Stimulated activated CD4-positive, alpha-beta T cell treated with anti-CD3 and anti-CD28 coated beads, TNF-alpha, amount 100 ng/mL, for 48 hours (primary cell): Measurements from ENCODE around the gene CRADD.

ENCODE experiments used
- DNase-seq, 3 donors: peaks; one replicate each; pipeline ENCODE4 v3.0.0-alpha.2; 2020; ENCODE audit warnings: low read depth in 3 of 3

CRADD gene

GRCh38 chr12:93895089-93895445 is 217.9 kb downstream of the CRADD start:
- no peak for DNase-seq

DNA sequence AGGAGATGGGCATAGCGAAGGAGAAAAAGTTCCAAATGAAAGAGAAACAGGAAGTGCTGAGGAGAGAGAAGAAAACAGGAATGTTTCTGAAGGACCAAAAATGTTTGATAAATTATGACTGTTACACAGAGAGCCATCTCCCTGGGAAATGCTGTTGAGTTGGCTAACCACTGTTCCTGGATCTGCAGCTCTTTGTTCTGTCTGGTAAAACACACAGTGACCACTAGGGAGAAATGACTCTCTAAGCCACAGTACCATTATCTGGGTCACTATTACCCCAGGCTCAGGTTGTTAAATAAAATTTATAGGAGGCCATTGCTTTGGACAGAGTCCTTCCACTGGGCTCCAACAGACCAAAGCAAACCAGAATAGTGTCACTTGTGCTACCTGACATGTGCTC is 219.3 kb downstream of the CRADD start:
- no peak for DNase-seq

DNA sequence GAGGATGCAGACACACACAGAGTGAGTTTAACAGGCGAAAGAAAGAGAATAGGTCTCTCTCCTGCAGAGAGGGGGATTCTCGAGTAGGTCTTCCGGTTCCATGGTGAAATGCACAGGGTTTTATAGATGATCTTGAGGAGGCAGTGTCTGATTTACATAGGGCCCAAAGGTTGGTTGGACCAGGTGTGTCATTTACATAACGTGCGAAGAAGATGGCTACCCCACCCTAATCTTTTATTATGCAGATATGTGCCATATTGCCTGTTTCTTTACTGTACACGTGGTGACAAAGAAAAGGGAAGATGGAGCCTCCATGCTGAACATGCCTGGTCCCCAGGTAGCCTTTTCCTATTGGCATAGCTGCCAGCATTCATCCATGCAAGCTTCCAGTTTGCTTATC is 219.8 kb downstream of the CRADD start:
- DNase-seq: no peak

GRCh38 chr12:93901739-93902138 is 224.6 kb downstream of the CRADD start:
- no peak for DNase-seq

- no peak for DNase-seq
Observed at GRCh38 chr12:93902192-93902591, 225.0 kb downstream of the CRADD start.

DNA sequence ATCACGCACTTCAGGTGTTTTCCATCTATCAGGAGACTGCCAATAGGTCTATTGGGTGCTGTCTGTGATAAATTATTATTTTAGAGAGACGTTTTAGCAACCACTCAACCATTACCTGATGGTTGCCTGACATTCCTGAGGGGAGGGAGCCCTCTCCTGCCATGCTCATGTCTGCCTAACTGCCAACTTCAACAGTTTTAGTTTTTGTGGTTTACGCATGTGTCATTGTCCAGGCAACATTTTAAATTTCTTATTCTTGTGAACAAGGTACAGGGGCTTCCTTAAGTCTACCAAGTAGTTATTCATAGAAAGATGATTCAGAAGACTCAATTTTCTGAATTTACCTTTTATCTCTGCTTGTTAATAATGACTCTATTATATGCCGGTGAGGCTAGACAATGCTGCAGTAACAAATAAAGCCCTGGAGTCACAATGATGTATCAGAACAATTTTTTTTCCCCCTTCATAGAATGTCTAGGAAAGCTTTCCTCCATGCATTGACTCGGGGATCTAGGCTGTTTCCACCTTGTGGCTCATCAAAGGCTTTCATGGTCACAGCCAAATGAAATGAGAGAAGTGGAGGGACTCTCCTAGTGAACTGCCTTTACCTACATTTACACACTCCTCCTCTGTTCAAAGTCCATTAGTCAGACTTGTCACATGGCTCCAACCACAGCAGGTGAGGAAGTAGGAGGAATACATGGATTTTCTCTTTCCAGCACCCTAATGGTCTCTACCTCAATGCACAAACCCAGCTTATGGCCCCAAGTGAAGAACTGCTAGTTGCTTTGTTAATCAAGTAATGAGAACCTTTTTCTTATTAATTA is 225.8 kb downstream of the CRADD start:
- DNase-seq: no peak

DNA sequence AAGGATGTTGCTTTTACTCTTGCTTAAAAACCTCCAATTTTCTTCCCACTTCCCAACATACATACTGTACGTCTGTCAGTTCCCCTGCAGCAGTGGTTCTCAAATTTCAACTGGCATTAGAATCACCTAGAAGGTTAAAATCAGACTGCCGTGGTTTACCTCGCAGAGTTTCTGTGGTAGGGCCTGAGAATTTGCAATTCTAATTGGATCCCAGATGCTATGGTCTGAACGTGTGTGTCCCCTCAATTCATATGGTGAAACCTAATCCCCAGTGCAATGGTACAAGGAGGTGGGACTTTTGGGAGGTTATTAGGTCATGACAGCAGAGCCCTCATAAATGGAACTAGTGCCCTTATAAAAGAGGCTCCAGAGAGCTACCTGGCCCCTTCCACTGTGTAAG is 226.9 kb downstream of the CRADD start:
- no peak for DNase-seq

GRCh38 chr12:93908264-93908663 is 231.1 kb downstream of the CRADD start:
- no peak for DNase-seq

DNA sequence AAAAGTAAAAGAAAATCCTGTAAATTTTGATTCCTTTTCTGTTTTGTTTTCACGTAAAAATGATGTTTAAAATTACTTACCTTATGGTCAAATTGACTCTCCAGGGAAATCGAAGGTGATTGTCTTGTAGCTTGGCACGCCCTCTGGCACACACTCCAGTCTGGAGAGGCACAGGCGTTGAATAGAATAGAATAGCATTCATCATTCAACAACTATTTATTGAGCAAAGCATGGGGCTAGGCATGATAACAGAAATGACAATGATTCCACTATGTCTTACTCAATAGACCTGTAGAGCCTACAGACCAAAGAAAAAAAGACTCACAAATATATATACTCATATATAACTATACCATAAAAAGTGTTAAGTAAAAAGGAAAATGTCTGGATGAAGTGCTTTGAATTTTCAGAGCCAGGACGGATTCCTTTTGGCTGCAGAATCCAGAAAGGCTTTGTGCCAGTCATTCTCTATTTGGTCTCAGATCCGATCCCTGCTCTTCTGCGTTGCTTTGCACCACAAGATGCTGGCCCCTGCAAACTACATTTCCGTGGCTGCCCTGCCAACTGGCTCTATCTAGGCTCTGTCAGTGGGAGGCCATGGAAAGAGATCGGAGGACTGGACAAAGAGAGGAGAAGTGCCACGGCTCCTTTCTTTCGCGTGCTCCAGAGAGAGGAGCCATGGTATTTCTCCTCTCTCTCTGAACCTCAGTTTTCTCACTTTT is 231.8 kb downstream of the CRADD start:
- DNase-seq: no peak

GRCh38 chr12:93911396-93911795 is 234.2 kb downstream of the CRADD start:
- DNase-seq: no peak

- no peak for DNase-seq
Observed at GRCh38 chr12:93912086-93912733, 235.0 kb downstream of the CRADD start.

DNA sequence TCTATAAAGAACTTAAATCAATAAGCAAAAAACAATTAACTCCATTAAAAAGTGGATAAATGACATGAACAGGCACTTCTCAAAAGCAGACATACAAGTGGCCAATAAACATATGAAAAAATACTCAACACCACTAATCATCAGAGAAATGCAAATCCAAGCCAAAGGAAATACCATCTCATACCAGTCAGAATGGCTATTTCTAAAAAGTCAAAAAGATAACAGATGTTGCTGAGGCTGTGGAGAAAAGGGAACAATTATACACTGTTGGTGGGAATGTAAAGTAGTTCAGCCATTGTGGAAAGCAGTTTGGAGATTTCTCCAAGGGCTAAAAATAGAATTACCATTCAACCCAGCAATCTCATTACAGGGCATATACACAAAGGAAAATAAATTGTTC is 236.7 kb downstream of the CRADD start:
- DNase-seq: no peak

DNA sequence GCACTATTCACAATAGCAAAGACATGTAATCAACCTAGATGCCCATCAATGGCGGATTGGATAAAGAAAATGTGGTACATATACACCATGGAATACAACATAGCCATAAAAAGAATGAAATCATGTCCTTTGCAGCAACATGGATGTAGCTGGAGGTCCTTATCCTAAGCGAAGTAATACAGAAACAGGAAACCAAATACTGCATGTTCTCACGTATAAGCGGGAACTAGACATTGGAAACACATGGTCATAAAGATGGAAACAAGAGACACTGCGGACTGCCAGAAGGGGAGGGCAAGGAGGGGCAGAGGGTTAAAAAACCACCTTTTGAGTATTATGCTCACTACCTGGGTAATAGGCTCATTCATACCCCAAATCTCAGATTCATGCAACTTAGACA is 237.1 kb downstream of the CRADD start:
- DNase-seq: no peak

GRCh38 chr12:93915411-93915810 is 238.2 kb downstream of the CRADD start:
- DNase-seq: no peak

GRCh38 chr12:93916402-93916801 is 239.2 kb downstream of the CRADD start:
- DNase-seq: no peak

- no peak for DNase-seq
Observed at GRCh38 chr12:93918262-93918661, 241.1 kb downstream of the CRADD start.

- no peak for DNase-seq
Observed at GRCh38 chr12:93918900-93919299, 241.7 kb downstream of the CRADD start.

DNA sequence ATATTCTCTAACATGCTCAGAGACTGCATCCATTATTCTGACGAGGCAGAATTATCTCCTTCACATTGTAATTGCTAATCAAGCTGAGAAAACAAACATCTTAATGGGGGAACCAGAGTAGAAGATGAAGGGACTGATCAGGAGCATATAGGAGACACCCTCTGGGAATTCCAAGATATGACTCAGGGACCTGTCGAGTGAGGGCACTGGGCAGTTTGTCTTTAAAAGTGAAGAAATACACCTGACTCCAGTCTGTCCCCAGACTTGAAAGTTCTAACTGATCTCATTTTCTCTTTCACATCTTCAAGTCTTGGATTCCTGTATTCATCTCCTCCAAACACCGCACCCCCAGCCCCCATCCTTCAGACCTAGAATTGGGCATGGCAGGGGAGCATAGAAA is 244.3 kb downstream of the CRADD start:
- no peak for DNase-seq

- no peak for DNase-seq
Observed at GRCh38 chr12:93922583-93923006, 245.4 kb downstream of the CRADD start.

DNA sequence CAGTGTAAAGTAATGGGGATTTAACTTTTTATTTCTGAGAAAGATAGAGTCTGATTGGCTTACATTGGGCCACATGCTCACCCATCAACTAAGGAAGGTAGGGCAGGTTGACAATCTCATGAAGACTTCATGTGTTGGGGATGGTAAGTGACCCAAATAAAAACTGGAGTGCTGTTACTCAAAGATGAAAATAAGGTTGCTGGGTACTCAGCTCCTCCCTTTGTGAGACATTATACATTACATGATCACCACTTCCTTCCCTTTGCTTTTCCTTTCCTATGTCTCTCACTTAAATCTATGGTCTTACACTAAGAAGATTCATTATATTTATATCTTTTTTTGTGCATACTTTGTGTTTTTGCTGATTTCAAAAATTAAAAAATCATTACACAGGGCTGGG is 247.2 kb downstream of the CRADD start:
- no peak for DNase-seq

DNA sequence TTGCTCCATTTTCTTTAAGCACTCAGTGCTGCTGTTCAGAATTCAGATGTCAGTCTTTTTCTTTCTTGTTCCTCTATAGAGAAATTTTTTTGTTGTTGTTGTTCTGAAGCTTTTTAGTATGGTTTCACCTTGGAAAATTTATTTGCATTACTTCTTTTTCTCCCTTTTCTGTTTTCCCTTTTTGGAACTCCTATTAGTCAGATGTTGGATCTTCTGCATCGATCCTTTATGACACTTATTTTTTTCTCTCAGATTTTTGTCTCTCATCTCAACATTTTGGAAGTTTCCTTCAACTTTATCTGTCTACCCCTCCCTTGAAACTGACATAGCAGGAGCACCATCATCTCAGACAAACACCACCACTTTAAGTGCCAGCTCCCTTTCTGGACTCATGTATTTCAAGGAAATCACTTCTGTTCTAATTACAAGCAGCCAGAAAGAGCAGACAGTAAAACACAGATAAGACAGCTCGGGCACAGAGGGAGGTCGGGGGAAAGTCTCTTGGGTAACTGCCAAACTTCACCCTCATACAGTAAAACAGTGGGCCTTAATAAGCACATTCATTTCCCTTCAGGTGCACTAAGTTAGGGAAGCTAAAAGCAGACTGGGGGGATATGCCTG is 248.5 kb downstream of the CRADD start:
- no peak for DNase-seq

DNA sequence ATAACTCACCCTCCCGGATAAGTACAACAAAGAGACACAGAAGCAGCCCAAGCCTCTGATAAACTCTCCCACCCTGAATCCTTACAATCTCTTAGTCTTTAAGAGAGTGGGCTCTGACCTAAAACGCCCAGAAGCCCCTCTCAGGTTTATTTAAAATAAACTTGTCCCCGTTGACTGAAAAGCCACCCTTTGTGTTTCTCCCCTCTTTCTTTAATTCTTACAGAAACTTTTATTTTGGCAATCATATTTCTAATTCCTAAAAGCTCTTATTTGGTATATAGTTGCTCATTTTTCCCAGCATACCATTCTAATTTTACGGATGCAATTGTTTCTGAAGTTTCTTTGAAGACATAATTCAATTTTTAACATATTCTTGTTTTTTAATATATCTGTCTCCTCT is 249.1 kb downstream of the CRADD start:
- DNase-seq: no peak
